AG09309 (cell line): ENCODE results near the gene CDK17.
A peak's percentile ranks its signal among the peaks of the same experiment; 100 is the strongest.
"Not testable (repeated sequence)": the region's sequence is repeated elsewhere in the genome, so short reads cannot be mapped to it uniquely, and the experiment has no call there.

Experiments used
- DNase-seq: peaks from one replicate; pipeline ENCODE4 v3.0.0-alpha.2; 2010; ENCODE audit warnings: low read depth
- H3K4me3 ChIP-seq: 2 replicates; pipeline ENCODE4 v1.5.1; 2011; ENCODE audit warnings: mild to moderate bottlenecking, low read depth, low read length, moderate library complexity; ENCODE audit not compliant: control insufficient read depth
- CTCF ChIP-seq: IDR thresholded peaks from 2 replicates; pipeline ENCODE4 v1.5.1; 2011; ENCODE audit warnings: mild to moderate bottlenecking, low read depth, low read length, inconsistent platforms; ENCODE audit not compliant: insufficient read depth, control insufficient read depth; ENCODE audit errors: missing control alignments

Gene CDK17

GRCh38 chr12:96441816-96442215 is 41.6 kb upstream of the CDK17 start:
- no peak for DNase-seq
- no peak overlapping the region for H3K4me3 ChIP-seq
- no peak for TF ChIP-seq CTCF

DNA sequence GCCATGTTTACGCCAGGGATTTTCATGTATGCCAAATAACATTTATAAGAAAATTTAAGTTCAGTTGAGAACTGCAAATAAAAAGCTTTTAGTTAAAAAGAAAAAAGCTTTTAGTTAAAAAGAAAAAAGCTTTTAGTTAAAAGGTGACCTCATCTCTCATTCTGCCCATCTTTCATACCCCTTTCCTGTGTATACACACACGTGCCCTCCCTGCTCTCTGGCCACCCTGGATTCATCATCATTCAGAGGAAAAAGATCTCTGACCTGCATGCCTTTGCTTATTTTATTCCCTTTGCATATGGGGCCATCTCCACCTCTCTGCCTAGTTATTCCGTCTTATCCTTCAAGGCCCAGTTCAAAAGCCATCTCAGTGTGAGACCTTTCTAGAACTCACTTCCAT is 38.1 kb upstream of the CDK17 start:
- TF ChIP-seq CTCF, result no peak
- no peak for DNase-seq
- no peak overlapping the region for H3K4me3 ChIP-seq

DNA sequence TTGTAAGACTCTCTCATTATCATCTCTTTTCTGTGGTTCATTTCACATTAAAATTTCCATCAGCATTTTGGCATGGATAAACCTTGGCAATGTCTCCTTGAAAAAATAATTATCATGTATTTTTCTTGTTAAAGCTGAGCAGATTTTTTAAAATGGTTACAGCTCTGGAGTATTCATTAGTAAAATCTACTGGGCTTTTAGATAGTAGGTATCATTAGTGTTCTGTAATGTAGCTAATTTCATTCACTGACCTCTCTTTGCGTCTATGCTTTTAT is 36.9 kb upstream of the CDK17 start:
- no peak for TF ChIP-seq CTCF
- no peak overlapping the region for H3K4me3 ChIP-seq
- DNase-seq, result no peak

GRCh38 chr12:96436366-96437170 is 36.3 kb upstream of the CDK17 start:
- no peak for DNase-seq
- no peak for TF ChIP-seq CTCF
- no peak overlapping the region for H3K4me3 ChIP-seq

DNA sequence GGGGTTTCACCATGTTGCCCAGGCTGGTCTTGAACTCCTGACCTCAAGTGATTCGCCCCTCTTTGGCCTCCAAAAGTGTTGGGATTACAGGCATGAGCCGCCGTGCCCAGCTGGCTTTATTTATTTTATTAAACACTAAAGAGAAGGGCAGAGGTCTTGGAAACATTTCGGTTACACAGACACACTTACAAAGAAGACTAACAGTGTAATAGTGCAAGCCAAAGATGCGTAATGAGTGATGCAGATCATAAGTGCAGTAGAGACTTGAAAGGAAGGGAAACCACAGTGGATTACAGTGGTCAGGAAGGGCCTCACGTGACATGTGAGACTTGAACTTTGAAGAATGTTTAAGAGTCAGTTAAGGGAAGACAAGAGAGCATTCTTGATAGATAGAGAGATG is 33.9 kb upstream of the CDK17 start:
- no peak overlapping the region for H3K4me3 ChIP-seq
- peak; percentile 96 for DNase-seq
- TF ChIP-seq CTCF, result no peak

DNA sequence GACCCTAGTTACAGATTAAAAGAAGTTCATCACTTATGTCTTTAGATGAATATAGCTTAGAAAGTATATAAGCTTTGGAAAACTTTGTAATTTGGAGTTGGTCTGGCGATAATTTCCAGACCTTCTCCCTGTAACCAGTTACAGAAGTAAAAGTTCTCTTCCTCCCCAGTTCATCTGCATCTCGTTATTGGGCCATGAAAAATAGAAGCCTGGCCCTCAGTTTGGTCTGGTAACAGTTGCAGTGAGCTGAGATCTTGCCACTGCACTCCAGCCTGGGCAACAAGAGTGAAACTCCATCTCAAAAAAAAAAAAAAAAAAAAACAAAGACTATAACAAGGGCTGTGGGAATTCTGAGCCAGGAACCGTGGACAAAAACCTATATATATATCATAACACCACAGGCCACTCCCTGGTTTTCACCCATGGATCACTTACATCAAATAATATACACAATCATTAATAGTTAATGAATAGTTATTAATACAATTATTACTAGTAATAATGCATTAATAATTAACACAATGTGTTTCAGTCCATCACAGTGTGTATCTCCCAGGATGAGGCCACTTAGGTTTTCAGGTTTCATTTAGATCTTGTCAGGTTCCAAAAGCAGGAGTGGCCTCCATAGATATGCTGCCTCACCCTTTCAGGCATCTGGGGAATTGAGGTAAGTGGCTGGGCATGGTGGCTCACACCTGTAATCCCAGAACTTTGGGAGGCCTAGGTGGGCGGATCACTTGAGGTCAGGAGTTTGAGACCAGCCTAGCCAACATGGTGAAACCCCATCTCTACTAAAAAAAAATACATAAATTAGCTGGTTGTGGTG is 32.5 kb upstream of the CDK17 start:
- DNase-seq, H3K4me3 ChIP-seq: not testable (repeated sequence)

GRCh38 chr12:96431067-96431466 is 30.8 kb upstream of the CDK17 start:
- TF ChIP-seq CTCF, result no peak
- no peak for DNase-seq
- H3K4me3 ChIP-seq, result no peak overlapping the region
